T-helper 2 cell treated with Interferon-gamma antibody and Interleukin-4, amounts not matched to agents 100 ng/mL and 5 ng/mL, for 36 hours (primary cell): ENCODE data around the gene PASD1. TPM values are rescaled to one million over a fixed set of nuclear protein-coding genes. Genes with fewer than 3 reads are reported as not detected.

Source experiments
- intact Hi-C: fragments of 100-400 bp; cut with micrococcal nuclease; formaldehyde crosslinking; loops from one replicate; pipeline ENCODE4 v1.15.1; 2023
- total RNA-seq: library from RNA; stranded (reverse); gene quantifications from 2 replicates; pipeline ENCODE4 v1.2.3, GENCODE V29; 2022

The PASD1 gene
- total RNA-seq, 1 donor from 2014 or later: not detected

DNA sequence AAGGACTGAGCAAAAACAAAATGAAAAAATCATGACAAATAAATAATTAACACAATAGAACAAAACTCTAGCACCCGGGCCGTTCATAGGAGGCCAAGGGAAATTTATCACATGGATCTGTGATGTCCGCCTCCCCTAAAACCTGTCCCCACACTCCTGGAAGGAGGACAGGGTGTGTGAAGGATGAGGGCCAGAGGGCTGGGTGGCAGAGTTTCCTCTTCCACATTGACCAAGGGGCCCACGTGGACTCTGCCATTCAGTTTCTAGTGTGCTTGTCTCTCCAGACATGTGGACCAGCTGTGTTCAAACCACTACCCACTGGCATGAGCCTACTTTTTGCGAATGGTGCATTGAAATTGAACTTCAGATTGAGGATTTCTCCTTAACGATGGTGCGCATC is 138.1 kb downstream of the PASD1 start:
- intact Hi-C loops: no loop called here

GRCh38 chrX:151702026-151702714 is 138.7 kb downstream of the PASD1 start:
- intact Hi-C loops: no loop called here

DNA sequence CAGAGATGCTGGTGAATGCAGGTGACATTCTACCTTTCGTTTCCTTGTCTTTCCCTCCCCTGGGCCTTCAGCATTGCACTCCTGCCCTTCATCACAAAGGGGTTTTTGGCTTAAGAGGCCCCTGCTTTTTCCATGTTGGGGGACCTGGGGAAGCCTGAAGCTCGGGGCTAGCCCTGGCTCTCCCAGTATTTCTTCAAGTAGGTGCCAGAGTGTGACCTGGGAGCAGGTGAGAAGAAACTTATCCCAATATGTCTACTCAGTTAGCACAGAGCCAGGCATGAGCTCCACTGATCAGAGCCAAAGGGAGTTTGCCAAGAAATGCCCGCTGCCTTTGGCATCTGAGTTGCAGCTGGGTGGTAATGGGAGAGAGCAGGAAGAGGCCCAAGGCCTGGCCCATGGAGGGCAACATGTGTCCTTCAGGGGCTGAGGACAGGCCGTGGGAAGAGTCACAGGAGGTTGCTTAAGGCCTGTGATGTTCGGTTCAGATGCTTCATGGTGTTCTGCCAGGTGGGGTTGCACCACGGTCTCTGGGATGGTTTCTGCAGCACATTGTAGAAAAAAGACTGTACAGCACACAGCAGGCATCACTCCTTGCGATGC is 139.4 kb downstream of the PASD1 start:
- intact Hi-C loops: no loop called here

DNA sequence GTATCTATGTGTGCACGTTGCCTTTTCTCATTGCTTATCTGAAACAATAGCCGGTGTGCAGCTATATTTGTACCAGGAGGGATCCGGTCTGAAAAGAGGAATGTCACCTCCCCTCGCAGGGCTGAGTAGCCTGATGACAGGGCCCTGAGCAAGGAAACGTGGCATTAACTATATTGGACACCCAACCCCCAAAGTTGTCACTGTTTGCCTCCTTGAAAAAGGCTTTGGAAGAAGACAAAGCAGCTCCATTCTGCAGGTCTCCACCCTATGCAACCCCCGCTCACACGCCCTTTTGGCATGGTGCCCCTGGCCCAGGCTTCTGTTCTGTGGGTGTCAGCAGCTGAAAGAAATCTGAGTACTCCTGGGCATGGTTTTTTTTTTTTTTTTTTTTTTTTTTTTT is 140.0 kb downstream of the PASD1 start:
- intact Hi-C loops: no loop called here

DNA sequence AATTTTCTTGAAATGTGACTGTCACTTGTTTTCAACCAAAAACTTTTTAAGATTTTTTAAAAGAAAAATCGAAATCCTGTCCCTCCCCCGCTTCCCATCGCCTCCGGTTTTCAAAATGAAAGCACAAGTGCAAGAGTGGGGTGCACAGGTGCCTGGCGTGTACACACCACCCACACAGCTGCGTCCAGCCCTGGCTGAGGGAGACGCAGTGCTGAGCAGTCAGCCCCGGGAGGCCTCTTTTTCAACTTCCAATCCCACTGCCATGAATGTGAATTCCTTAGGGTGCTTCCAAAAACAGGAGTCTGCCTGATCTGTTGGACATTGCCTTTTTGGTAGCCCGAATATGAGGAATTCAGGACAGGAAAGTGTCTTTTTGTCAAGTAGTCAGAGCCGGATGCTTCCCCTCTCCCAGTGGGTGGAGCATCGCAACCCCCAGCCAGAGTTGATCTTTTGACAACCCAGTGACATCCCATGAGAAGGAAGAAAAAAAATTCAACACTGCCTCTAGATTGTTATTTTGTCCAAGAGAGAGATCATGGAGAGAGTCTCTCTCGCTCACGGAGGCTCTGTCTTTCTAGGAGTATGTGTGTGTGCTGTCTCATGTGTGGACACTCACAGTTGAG is 140.7 kb downstream of the PASD1 start:
- intact Hi-C loops: no loop called here

DNA sequence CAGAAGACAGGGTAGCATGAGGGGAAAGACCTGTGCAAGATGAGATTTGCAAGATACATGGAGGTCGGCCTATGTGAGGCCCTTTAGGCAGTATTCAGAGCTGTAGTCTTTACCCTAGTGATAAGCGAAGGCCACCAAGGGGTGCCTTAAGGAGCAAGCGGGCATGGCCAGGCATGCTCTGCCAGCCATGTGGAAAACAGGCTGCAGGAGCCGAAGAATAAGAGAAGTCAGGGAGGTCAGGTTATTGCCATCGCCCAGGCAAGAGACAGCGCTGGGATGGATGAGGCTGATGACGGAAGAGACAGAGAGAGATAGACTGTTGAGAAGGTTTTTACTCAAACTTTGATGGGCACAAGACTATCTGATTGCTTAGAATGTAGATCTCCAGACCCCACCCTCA is 145.3 kb downstream of the PASD1 start:
- intact Hi-C loops: no loop called here

- intact Hi-C loops: no loop called here
Measured at GRCh38 chrX:151710457-151710856, 147.0 kb downstream of the PASD1 start.

DNA sequence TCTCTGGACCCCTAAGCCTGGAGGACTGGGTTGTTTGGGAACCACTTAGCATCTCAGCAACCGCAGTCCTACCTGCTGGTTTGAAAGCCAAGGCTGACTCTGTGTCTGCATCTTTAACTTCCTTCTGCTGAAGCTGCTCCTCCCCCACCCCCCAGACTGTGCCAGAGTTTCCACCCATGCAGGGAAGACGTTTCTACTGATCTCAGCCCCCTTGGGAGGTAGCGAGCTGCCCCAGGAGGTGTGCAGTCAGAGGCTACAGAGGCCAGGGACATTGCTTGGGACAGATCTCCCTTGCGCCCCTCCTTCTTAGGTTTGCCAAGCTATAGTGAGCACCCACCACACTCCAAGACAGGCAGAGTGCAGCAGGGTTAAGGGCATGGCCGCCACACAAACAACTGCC is 147.7 kb downstream of the PASD1 start:
- intact Hi-C loops: no loop called here

DNA sequence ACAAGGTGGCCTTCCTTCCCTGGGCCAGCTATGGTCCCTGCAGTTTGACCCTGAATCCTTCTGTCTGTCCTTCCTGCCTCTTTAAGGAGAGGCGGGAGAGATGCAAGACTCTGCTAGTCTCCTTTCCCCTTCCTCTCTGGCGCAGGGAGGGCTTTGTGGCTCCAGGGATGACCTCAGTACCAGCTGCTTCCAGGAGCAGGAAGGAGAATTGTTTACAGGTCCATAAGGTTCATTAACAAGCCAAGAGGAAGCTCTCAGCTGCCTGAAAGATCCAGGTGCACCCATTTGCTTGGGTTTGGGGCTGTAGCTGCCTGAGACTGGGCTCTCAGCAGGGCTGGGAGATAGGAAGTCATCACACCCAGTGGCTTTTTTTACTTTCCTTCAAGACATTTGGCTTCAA is 148.3 kb downstream of the PASD1 start:
- intact Hi-C loops: no loop called here

DNA sequence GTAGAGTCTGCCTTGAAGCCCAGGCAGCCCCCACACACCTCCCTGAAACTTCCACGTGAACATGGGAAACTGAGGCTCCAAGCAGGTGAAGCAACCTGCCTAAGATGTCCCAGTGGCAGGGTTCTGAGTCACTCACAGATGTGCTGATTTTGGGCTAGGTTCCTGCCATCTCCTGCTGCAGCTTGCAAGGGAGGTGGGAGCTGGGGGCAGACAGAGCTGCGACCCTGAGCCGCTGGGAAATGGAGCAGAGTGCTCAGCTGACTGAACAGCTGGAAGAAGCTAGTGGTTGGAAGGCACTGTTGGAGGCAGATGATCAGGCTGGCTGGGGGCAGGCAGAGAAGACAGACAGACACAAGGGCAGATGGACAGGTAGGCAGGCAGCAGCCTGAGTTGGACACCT is 148.8 kb downstream of the PASD1 start:
- intact Hi-C loops: no loop called here

GRCh38 chrX:151713849-151714248 is 150.4 kb downstream of the PASD1 start:
- intact Hi-C loops: no loop called here

GRCh38 chrX:151714362-151714761 is 150.9 kb downstream of the PASD1 start:
- intact Hi-C loops: no loop called here

DNA sequence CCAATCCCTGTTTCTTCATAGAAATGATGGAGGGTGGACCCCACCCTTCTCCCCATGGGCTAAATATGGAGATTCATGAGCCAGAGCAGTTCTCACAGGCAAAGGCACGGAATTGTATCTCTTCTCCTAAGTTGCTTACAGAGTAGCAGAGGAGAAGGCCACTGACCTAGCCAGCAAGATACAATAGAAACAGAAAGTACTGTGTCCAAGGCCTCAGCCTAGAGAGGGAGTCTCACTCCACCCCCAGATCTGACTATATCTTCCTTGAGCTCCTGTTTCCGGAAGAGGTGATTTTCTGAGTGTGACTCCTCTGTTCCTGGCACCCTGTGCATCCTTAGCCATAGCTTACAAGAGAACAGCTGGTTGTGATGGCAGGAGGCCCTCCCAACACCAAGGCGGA is 152.3 kb downstream of the PASD1 start, which contains the start of gene FATE1:
TSS of gene FATE1 (plus strand) at position 284 of the 400 bp plus-strand sequence. CDS start at position 369, 85 bp downstream.
- intact Hi-C loops: no loop called here

DNA sequence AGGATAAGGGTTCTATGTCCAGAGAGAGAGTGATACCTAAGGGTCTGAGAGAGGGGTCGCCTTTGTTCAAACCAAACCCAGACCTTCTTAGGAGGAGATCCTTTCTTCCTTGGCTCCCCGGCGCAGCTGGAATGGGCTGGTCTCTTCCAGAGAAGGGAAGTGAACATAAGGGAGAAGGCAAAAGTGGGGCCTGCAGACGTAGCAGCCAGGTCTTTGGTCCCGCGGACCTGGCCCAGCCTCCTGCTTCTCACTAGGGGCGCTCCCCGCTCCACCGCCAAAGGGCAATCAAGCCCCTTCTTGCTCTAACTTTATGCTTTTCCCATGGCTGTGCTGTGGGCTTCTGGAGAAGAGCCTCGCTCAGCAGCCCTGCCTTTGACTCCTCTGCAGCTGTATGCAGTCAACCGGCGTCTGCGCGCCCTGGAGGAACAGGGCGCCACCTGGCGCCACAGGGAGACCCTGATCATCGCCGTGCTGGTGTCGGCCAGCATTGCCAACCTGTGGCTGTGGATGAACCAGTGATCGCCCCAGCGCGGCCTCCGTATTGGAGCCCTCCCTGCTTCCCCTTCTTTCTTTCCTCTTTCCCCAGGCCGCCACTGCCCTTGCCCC is 158.9 kb downstream of the PASD1 start:
- intact Hi-C loops: no loop called here

DNA sequence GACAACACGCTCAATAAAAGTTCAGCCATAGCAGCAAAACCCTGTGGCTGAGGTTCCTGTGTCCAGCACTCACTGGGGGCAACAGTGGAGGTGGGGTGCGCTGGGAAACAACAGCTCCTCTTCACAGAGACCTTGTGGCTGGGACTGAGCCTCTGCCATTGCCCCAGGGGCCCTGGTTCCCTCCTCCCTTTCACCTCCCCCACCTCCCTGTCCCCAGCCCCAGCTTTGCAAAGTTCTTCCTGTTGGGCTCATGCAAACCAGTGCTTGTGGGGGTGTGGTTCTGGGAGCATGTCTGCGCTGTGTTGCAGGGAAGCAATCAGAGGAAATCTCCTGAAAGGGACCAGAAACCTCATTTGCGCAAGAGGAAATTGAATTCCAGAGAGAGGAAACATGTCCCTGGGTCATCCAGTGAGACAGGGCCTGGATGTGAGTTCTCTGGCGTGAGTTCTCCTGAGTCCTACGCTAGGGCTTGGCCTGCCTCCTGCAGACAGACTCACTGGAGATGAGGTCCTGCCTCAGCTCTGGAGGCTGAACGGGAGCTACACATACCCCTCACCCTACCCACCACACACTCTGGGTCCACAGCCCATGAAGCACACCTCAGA is 159.8 kb downstream of the PASD1 start:
- intact Hi-C loops: no loop called here

- intact Hi-C loops: no loop called here
Measured at GRCh38 chrX:151724563-151725337, 161.3 kb downstream of the PASD1 start.

DNA sequence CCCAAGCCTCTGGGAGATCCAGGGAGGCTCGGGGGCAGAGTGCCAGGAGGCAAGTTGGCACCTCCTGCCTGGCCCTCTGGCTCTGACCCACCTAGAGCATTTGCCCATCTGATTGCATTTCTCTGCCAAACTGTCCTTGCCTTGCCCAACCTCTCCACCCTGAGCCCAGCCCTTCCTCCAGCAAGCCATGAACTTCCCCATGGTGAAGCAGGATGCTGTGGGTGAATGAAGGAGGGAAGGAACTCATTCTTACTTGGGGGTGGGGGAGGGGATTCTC is 161.8 kb downstream of the PASD1 start:
- intact Hi-C loops: no loop called here
